Ovary (tissue), 9 donors: ENCODE data around the gene GPR137. TPM values are rescaled to one million over a fixed set of nuclear protein-coding genes. Genes with fewer than 3 reads are reported as not detected.

Experiments used
- DNase-seq, 5 donors: peaks; one replicate each; pipeline ENCODE4 v3.0.0-alpha.2; 2019 to 2020
- H3K27ac ChIP-seq, 2 donors: fragments of 200-600 bp; one replicate each; pipeline versions ENCODE4 v1.5.1 to v1.8.0; 2019 to 2022
- H3K27me3 ChIP-seq: fragments of 200-600 bp; one replicate; pipeline ENCODE4 v1.8.0; 2022
- H3K36me3 ChIP-seq: fragments of 200-600 bp; sonication (generic); one replicate; pipeline ENCODE4 v1.5.1; 2019
- H3K4me1 ChIP-seq: one replicate; pipeline ENCODE4 v1.8.1; 2013; ENCODE audit warnings: mild to moderate bottlenecking, moderate library complexity; ENCODE audit not compliant: insufficient read depth
- H3K4me3 ChIP-seq: fragments of 200-600 bp; sonication (generic); one replicate; pipeline ENCODE4 v1.5.1; 2017
- H3K9me3 ChIP-seq, 2 donors: fragments of 200-600 bp in 1 of 2; sonication (generic) in 1 of 2; one replicate each; pipeline versions ENCODE4 v1.5.1 to v1.8.1; 2013 to 2019; ENCODE audit warnings: mild to moderate bottlenecking in 1 of 2, moderate library complexity in 1 of 2
- EP300 ChIP-seq: sonication (generic); formaldehyde crosslinking; IDR thresholded peaks from one replicate; pipeline ENCODE4 v1.6.1; 2017; ENCODE audit warnings: antibody characterized with exemption
- POLR2A ChIP-seq: fragments of 450-650 bp; IDR thresholded peaks from one replicate; pipeline ENCODE4 v1.6.1; 2017; ENCODE audit warnings: antibody characterized with exemption, mild to moderate bottlenecking, moderate library complexity
- WGBS, 3 donors: extraction: QIAGEN DNeasy Blood & Tissue Kit in 1 of 3; methylation state at CpG; one replicate each; pipeline versions ENCODE4 v1.1.5 to v1.1.7; 2013 to 2017; 5-methylcytosine and 5-hydroxymethylcytosine counted together
- intact Hi-C, 4 donors: fragments of 100-400 bp; cut with DNase I; formaldehyde crosslinking; loops; one replicate each; pipeline versions ENCODE4 v1.11.0 to v1.15.1; 2022 to 2023
- polyA plus RNA-seq, 2 donors: library from polyadenylated mRNA; stranded (reverse); fragments of 200-250 nt in 1 of 2; fragments of 350-450 nt in 1 of 2; fragmentation: Illumina TruSeq in 1 of 2; extraction: RNeasy Lipid Tissue Mini Kit (QIAGEN cat#74804) in 1 of 2; gene quantifications; one replicate each; pipeline ENCODE4 v1.2.3, GENCODE V29; 2013 to 2014
- total RNA-seq, 7 donors: library from RNA; depleted of rRNA in 2 of 7; stranded (reverse); fragments of >200 nt in 2 of 7; fragmentation: NEBNext Ultra II Directional in 3 of 7; extraction: Animal tissue kit (Norgen Biotek cat#: 25700) in 3 of 7; gene quantifications; one replicate each; pipeline versions ENCODE4 v1.1.0 to v1.2.4, GENCODE V29; 2016 to 2023
- TF ChIP-seq, protein P1 (sequence below), 3 donors: fragments of 450-650 bp in 2 of 3; fragments of 200-600 bp in 1 of 3; IDR thresholded peaks; one replicate each; pipeline versions ENCODE4 v1.5.1 to v1.8.0; 2016 to 2022; ENCODE audit warnings: antibody characterized with exemption in 3 of 3, mild to moderate bottlenecking in 1 of 3
- donor health status: DM: no; HTN: no; CAD: no; lungs with moderate emphysema.
- donor health status: DM: no; HTN: no; CAD: no.
- donor health status: Bipolar disorder and iron deficiency.
- donor health status: DM: yes; HTN: yes; CAD: no.
- donor health status: DM: no; HTN: no; CAD: no.
- donor health status: DM: yes; HTN: yes; CAD: no.

GPR137 gene
- total and polyA plus RNA-seq, 9 donors: 3.1 to 30.9 (median 23.2) TPM

DNA sequence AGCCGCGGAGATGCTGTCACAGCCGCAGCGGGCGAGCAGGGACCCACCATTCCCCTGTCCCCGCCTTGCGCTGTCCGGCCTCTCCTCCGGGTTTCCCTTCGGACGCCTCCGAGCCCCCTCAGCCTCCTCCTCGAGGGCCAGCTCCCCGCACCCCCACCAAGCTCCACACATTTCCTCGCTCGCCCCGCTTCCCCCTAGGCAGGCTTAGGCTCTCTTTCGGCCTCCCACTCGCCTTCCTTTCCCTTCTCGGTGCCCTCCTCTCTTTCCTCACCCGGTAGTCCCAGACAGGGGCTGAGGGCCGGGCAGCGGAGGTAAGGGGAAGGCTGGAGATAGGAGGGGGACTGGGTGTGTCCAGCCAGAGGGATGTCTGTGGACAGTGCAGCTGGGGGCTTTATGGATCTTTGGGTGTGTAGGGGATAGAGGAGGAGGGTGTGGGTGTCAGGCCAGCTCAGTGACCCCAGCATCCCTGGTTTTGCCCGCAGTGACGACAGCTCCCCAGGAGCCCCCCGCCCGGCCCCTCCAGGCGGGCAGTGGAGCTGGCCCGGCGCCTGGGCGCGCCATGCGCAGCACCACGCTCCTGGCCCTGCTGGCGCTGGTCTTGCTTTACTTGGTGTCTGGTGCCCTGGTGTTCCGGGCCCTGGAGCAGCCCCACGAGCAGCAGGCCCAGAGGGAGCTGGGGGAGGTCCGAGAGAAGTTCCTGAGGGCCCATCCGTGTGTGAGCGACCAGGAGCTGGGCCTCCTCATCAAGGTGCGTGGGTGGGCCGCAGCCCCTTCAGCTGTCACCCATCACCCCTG lies 7.0 kb downstream of the GPR137 start:
- DNase-seq: peak in 1 of 5 donors; percentile 16
- 35 to 40% (median 38%) methylated on average over 40 to 42 of the region's 42 CpGs for WGBS, 3 donors
- TF ChIP-seq EP300: no peak
- TF ChIP-seq, protein P1, sequence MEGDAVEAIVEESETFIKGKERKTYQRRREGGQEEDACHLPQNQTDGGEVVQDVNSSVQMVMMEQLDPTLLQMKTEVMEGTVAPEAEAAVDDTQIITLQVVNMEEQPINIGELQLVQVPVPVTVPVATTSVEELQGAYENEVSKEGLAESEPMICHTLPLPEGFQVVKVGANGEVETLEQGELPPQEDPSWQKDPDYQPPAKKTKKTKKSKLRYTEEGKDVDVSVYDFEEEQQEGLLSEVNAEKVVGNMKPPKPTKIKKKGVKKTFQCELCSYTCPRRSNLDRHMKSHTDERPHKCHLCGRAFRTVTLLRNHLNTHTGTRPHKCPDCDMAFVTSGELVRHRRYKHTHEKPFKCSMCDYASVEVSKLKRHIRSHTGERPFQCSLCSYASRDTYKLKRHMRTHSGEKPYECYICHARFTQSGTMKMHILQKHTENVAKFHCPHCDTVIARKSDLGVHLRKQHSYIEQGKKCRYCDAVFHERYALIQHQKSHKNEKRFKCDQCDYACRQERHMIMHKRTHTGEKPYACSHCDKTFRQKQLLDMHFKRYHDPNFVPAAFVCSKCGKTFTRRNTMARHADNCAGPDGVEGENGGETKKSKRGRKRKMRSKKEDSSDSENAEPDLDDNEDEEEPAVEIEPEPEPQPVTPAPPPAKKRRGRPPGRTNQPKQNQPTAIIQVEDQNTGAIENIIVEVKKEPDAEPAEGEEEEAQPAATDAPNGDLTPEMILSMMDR (IDR thresholded peaks at IDR 0.05): no peak
- TF ChIP-seq POLR2A: no peak
- no peak overlapping the region for H3K4me3 ChIP-seq
- no peaks in the 10 kb centered on the region for H3K36me3 ChIP-seq
- H3K27ac ChIP-seq: no peak overlapping the region
- H3K27me3 ChIP-seq: peaks cover 2% of the 10 kb centered on the region
- intact Hi-C loops: loop anchor here in 1 of 4 donors (10.0 kb wide), 1 partner anchor 288 kb away; no protein-coding TSS in a partner anchor
- H3K9me3 ChIP-seq: no peaks in the 10 kb centered on the region
- peaks cover 6% of the 10 kb centered on the region for H3K4me1 ChIP-seq

DNA sequence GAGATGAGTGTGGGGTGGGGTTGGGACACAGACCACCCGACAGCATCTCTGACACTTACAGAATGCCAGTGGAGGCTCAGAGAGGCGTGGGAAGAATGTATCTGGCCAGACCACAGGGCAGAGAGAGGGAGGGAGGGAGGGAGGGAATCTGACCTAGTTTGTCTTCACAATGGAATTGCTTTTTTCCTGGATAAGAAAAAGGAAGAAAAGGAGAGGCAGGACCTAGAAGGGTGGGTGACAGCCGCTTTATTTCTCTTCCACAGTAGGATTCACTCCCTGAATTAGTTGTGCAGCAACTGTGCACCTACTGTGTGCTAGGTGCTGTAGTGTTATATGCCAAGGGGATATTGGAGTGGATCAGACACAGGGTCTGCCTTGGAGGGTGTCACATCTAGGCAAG lies 9.1 kb downstream of the GPR137 start:
- Histone ChIP-seq H3K4me3 (no peak overlapping the region), H3K9me3 (no peaks in the 10 kb centered on the region), H3K36me3 (no peaks in the 10 kb centered on the region), H3K4me1 (peaks cover 7% of the 10 kb centered on the region), H3K27ac (no peak overlapping the region), H3K27me3 (peaks cover 5% of the 10 kb centered on the region)
- no peak for DNase-seq
- TF ChIP-seq EP300 (no peak), POLR2A (no peak)
- TF ChIP-seq, protein P1 (IDR thresholded peaks at IDR 0.05): no peak
- WGBS, 3 donors: 25 to 56% (median 53%) methylated on average over 3 of the region's 3 CpGs
- intact Hi-C loops: loop anchor here in 1 of 4 donors (10.0 kb wide), 1 partner anchor 290 kb away; no protein-coding TSS in a partner anchor

- Histone ChIP-seq H3K4me3 (no peak overlapping the region), H3K9me3 (no peaks in the 10 kb centered on the region), H3K27ac (no peak overlapping the region), H3K27me3 (peaks cover 8% of the 10 kb centered on the region), H3K4me1 (peaks cover 9% of the 10 kb centered on the region), H3K36me3 (no peaks in the 10 kb centered on the region)
- DNase-seq: no peak
- TF ChIP-seq, protein P1 (IDR thresholded peaks at IDR 0.05): no peak
- TF ChIP-seq POLR2A: no peak
- TF ChIP-seq EP300: no peak
- intact Hi-C loops: loop anchor here in 1 of 4 donors (10.0 kb wide), 1 partner anchor 291 kb away; no protein-coding TSS in a partner anchor
- 87 to 97% (median 92%) methylated on average over 4 of the region's 4 CpGs for WGBS, 3 donors
These were observed 10.1 kb downstream of the GPR137 start for GRCh38 chr11:64295760-64296159.

- no peak for DNase-seq
- no peak overlapping the region for H3K4me3 ChIP-seq
- H3K9me3 ChIP-seq: no peaks in the 10 kb centered on the region
- H3K4me1 ChIP-seq: peaks cover 10% of the 10 kb centered on the region
- no peaks in the 10 kb centered on the region for H3K36me3 ChIP-seq
- WGBS, 3 donors: 27 to 33% (median 29%) methylated on average over 1 of the region's 1 CpG
- H3K27ac ChIP-seq: no peak overlapping the region
- TF ChIP-seq EP300: no peak
- no peak for TF ChIP-seq POLR2A
- TF ChIP-seq, protein P1 (IDR thresholded peaks at IDR 0.05): no peak
- intact Hi-C loops: loop anchor here in 1 of 4 donors (10.0 kb wide), 1 partner anchor 291 kb away; no protein-coding TSS in a partner anchor
- H3K27me3 ChIP-seq: peaks cover 8% of the 10 kb centered on the region
These were observed 10.6 kb downstream of the GPR137 start for GRCh38 chr11:64296236-64296635.
